ENCODE results near the gene ITIH2.

Gene ITIH2

DNA sequence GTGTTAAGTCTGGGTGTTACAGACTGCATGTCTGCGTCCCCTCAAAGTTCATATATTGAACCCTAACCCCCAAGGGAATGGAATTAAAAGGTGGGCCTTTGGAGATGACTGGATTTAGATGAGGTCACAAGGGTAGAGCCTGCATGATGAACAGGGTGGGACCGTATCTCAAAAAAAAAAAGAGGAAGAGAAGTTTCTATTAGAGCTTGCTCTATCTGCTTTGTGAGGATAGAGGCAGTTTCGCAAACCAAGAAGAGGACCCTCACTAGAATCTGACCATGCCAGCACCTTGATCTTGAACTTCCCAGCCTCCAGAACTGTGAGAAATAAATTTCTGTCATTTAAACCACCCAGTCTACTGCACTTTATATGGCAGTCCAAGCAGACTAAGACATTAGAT lies 83.3 kb downstream of the ITIH2 start:
- Histone ChIP-seq H3K27me3 (ENCODE audit: insufficient read depth, low read length) (no peaks in the 10 kb centered on the region), H3K79me1 (ENCODE audit: low read length) (peaks cover 12% of the 10 kb centered on the region), H2AFZ (ENCODE audit: insufficient read depth, low read length, poor library complexity) (no peak overlapping the region), H3K14ac (ENCODE audit: low read length) (no peak overlapping the region), H4K8ac (ENCODE audit: low read depth, low read length) (no peak overlapping the region), H3K27ac (ENCODE audit: low read depth, low read length) (no peak overlapping the region), H3K9me3 (ENCODE audit: insufficient read depth, low read depth, low read length) (no peaks in the 10 kb centered on the region), H4K12ac (ENCODE audit: low read depth, low read length) (no peak overlapping the region), H3K4me1 (ENCODE audit: control insufficient read depth in 1 of 2, insufficient read depth in 2 of 2, low read length in 2 of 2) (peaks cover 0 to 5% of the 10 kb centered on the region in 2 experiments), H3K4me2 (ENCODE audit: low read length) (no peak overlapping the region), H3K4ac (ENCODE audit: low read depth, low read length) (peak overlapping the region; percentile 77), H3K36me3 (ENCODE audit: control insufficient read depth in 1 of 2, insufficient read depth in 2 of 2, low read length in 2 of 2) (peaks cover 3 to 6% of the 10 kb centered on the region in 2 experiments), H2BK120ac (ENCODE audit: insufficient read depth, low read length, poor library complexity) (no peak overlapping the region), H2AK5ac (ENCODE audit: low read length) (no peak overlapping the region), H4K91ac (ENCODE audit: low read depth, low read length) (no peak overlapping the region), H3K4me3 (ENCODE audit: low read depth, low read length) (no peak overlapping the region), H2BK12ac (ENCODE audit: low read length) (no peak overlapping the region), H3K9ac (ENCODE audit: low read length) (no peak overlapping the region), H3K23ac (ENCODE audit: low read length) (no peak overlapping the region), H3K18ac (ENCODE audit: low read length) (no peak overlapping the region), H3K79me2 (ENCODE audit: control insufficient read depth, insufficient read depth, low read length, poor library complexity) (peaks cover 19% of the 10 kb centered on the region), H2BK5ac (ENCODE audit: low read depth, low read length, poor library complexity) (no peak overlapping the region)
- WGBS (ENCODE audit: extremely low coverage, insufficient coverage, insufficient read length) = no CpG with 5 or more reads among the region's 3 CpGs
- no peak for DNase-seq

DNA sequence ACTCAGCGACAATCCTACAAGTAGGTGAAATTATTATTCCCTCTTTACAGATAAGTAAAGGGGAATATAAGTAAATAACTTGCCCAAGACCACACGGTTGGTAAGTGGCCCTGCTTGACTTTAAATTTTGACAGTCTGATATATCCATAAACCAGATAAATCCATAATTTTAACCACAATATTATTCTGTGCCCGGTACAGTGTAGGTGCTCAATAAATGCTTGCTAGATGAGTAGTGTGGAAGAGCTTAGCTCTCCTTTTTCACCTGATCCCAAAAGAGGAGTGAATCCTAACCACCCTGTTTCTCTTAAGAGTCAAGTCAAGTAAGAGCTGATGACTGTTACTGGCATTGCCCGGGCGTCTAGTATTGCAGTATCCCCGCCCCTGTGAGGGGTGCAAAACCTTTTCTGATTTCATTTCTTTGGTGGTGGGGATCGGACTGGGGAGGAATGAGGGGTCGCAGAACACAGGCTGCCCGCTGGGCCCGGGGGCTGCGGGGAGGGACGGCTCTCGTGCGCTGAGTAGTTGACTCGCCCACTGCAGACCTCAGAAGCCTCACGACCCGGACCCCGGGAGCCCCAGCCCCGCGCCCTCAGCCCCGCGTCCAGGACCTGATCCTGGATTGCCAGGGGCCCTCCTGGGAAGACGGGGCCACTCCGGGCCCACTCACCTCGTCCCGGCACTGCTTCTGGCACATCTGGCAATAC lies 84.2 kb downstream of the ITIH2 start:
- Histone ChIP-seq H3K27me3 (ENCODE audit: insufficient read depth, low read length) (no peaks in the 10 kb centered on the region), H3K14ac (ENCODE audit: low read length) (peak overlapping the region; percentile 83), H2BK5ac (ENCODE audit: low read depth, low read length, poor library complexity) (peak overlapping the region; percentile 60), H3K18ac (ENCODE audit: low read length) (peak overlapping the region; percentile 92), H3K27ac (ENCODE audit: low read depth, low read length) (no peak overlapping the region), H4K12ac (ENCODE audit: low read depth, low read length) (peak overlapping the region; percentile 61), H3K79me1 (ENCODE audit: low read length) (peaks cover 12% of the 10 kb centered on the region), H4K91ac (ENCODE audit: low read depth, low read length) (peak overlapping the region; percentile 59), H3K9me3 (ENCODE audit: insufficient read depth, low read depth, low read length) (no peaks in the 10 kb centered on the region), H3K4ac (ENCODE audit: low read depth, low read length) (peak overlapping the region; percentile 78), H3K79me2 (ENCODE audit: control insufficient read depth, insufficient read depth, low read length, poor library complexity) (peaks cover 19% of the 10 kb centered on the region), H2AFZ (ENCODE audit: insufficient read depth, low read length, poor library complexity) (peak overlapping the region; percentile 77), H4K8ac (ENCODE audit: low read depth, low read length) (peak overlapping the region; percentile 89), H3K4me2 (ENCODE audit: low read length) (peak overlapping the region; percentile 92), H2BK12ac (ENCODE audit: low read length) (no peak overlapping the region), H3K4me3 (ENCODE audit: low read depth, low read length) (peak overlapping the region; percentile 90), H3K23ac (ENCODE audit: low read length) (no peak overlapping the region), H2BK120ac (ENCODE audit: insufficient read depth, low read length, poor library complexity) (peak overlapping the region; percentile 3), H3K4me1 (ENCODE audit: control insufficient read depth in 1 of 2, insufficient read depth in 2 of 2, low read length in 2 of 2) (peaks cover 0 to 5% of the 10 kb centered on the region in 2 experiments), H3K9ac (ENCODE audit: low read length) (peak overlapping the region; percentile 83), H2AK5ac (ENCODE audit: low read length) (peak overlapping the region; percentile 68), H3K36me3 (ENCODE audit: control insufficient read depth in 1 of 2, insufficient read depth in 2 of 2, low read length in 2 of 2) (peaks cover 0 to 6% of the 10 kb centered on the region in 2 experiments)
- no CpG with 5 or more reads among the region's 26 CpGs for WGBS (ENCODE audit: extremely low coverage, insufficient coverage, insufficient read length)
- DNase-seq = peak in 1 of 2 donors; percentile 26

GRCh38 chr10:7787857-7788638 lies 84.9 kb downstream of the ITIH2 start, which contains the start of the genes ATP5F1C and KIN:
ATP5F1C (plus strand) TSS chr10:7788177; CDS start chr10:7788208, 31 bp downstream.
KIN (minus strand) TSS chr10:7787993; CDS start chr10:7787933, 60 bp downstream.
- peak; percentile 98 to 99 for DNase-seq
- Histone ChIP-seq H3K79me1 (ENCODE audit: low read length) (peaks cover 12% of the 10 kb centered on the region), H4K8ac (ENCODE audit: low read depth, low read length) (peak within 1 kb of the TSS; percentile 99), H4K91ac (ENCODE audit: low read depth, low read length) (peak within 1 kb of the TSS; percentile 94), H3K9ac (ENCODE audit: low read length) (peak within 1 kb of the TSS; percentile 83), H2AFZ (ENCODE audit: insufficient read depth, low read length, poor library complexity) (peak within 1 kb of the TSS; percentile 90), H3K4ac (ENCODE audit: low read depth, low read length) (peak within 1 kb of the TSS; percentile 98), H2BK5ac (ENCODE audit: low read depth, low read length, poor library complexity) (peak within 1 kb of the TSS; percentile 89), H3K27me3 (ENCODE audit: insufficient read depth, low read length) (no peaks in the 10 kb centered on the region), H3K9me3 (ENCODE audit: insufficient read depth, low read depth, low read length) (no peaks in the 10 kb centered on the region), H3K4me2 (ENCODE audit: low read length) (peak within 1 kb of the TSS; percentile 92), H2AK5ac (ENCODE audit: low read length) (peak within 1 kb of the TSS; percentile 91), H3K23ac (ENCODE audit: low read length) (no peak within 1 kb of the TSS), H3K27ac (ENCODE audit: low read depth, low read length) (peak within 1 kb of the TSS; percentile 48), H3K14ac (ENCODE audit: low read length) (peak within 1 kb of the TSS; percentile 97), H3K4me3 (ENCODE audit: low read depth, low read length) (peak within 1 kb of the TSS; percentile 94), H2BK120ac (ENCODE audit: insufficient read depth, low read length, poor library complexity) (peak within 1 kb of the TSS; percentile 86), H3K79me2 (ENCODE audit: control insufficient read depth, insufficient read depth, low read length, poor library complexity) (peaks cover 19% of the 10 kb centered on the region), H3K4me1 (ENCODE audit: control insufficient read depth in 1 of 2, insufficient read depth in 2 of 2, low read length in 2 of 2) (peaks cover 0 to 5% of the 10 kb centered on the region in 2 experiments), H2BK12ac (ENCODE audit: low read length) (no peak within 1 kb of the TSS), H4K12ac (ENCODE audit: low read depth, low read length) (peak within 1 kb of the TSS; percentile 95), H3K36me3 (ENCODE audit: control insufficient read depth in 1 of 2, insufficient read depth in 2 of 2, low read length in 2 of 2) (peaks cover 0 to 6% of the 10 kb centered on the region in 2 experiments), H3K18ac (ENCODE audit: low read length) (peak within 1 kb of the TSS; percentile 98)
- no CpG with 5 or more reads among the region's 59 CpGs for WGBS (ENCODE audit: extremely low coverage, insufficient coverage, insufficient read length)

DNA sequence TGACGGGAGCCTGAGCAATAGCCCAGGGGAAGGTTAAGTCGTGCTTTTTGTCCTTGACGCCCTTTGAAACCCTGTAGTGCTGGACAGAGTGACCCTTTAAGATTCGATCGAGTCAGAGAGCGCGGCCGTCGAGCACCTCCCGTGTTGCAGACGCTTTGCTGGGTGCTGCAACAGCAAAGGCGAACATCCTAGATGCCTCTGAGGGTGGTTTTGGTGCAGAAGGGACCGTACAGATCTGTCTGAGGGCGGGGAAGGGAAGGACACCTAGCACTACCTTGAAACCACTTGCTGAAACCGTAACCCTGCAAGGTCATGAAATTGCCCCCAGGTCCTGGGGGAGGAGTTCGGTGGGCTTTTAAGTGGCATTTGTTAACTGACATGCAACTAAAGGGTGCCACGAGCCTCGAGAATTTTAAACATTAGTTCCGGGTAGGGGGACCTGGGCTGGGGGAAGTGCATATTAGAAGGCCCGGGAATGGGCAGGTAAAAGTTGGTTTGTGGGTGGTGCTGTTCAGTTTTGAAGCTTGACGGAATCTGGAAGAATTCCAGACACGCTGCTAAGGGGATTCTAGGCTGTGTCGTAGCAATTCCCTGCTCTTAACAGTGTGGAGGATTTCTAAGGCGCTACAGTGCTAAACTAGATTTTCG lies 85.6 kb downstream of the ITIH2 start:
- Histone ChIP-seq H3K14ac (ENCODE audit: low read length) (peak overlapping the region; percentile 97), H3K27me3 (ENCODE audit: insufficient read depth, low read length) (no peaks in the 10 kb centered on the region), H2BK120ac (ENCODE audit: insufficient read depth, low read length, poor library complexity) (peak overlapping the region; percentile 25), H3K36me3 (ENCODE audit: control insufficient read depth in 1 of 2, insufficient read depth in 2 of 2, low read length in 2 of 2) (peaks cover 0 to 6% of the 10 kb centered on the region in 2 experiments), H4K91ac (ENCODE audit: low read depth, low read length) (peak overlapping the region; percentile 94), H3K9me3 (ENCODE audit: insufficient read depth, low read depth, low read length) (no peaks in the 10 kb centered on the region), H3K4me1 (ENCODE audit: control insufficient read depth in 1 of 2, insufficient read depth in 2 of 2, low read length in 2 of 2) (peaks cover 0 to 5% of the 10 kb centered on the region in 2 experiments), H2AK5ac (ENCODE audit: low read length) (peak overlapping the region; percentile 78), H3K23ac (ENCODE audit: low read length) (no peak overlapping the region), H3K18ac (ENCODE audit: low read length) (peak overlapping the region; percentile 98), H3K79me2 (ENCODE audit: control insufficient read depth, insufficient read depth, low read length, poor library complexity) (peaks cover 19% of the 10 kb centered on the region), H2AFZ (ENCODE audit: insufficient read depth, low read length, poor library complexity) (peak overlapping the region; percentile 30), H2BK12ac (ENCODE audit: low read length) (no peak overlapping the region), H3K27ac (ENCODE audit: low read depth, low read length) (peak overlapping the region; percentile 48), H3K79me1 (ENCODE audit: low read length) (peaks cover 12% of the 10 kb centered on the region), H4K12ac (ENCODE audit: low read depth, low read length) (peak overlapping the region; percentile 95), H2BK5ac (ENCODE audit: low read depth, low read length, poor library complexity) (peak overlapping the region; percentile 89), H4K8ac (ENCODE audit: low read depth, low read length) (peak overlapping the region; percentile 99), H3K9ac (ENCODE audit: low read length) (peak overlapping the region; percentile 77), H3K4ac (ENCODE audit: low read depth, low read length) (peak overlapping the region; percentile 98), H3K4me2 (ENCODE audit: low read length) (peak overlapping the region; percentile 85), H3K4me3 (ENCODE audit: low read depth, low read length) (peak overlapping the region; percentile 94)
- DNase-seq = peak in 1 of 2 donors; percentile 45
- no CpG with 5 or more reads among the region's 25 CpGs for WGBS (ENCODE audit: extremely low coverage, insufficient coverage, insufficient read length)
